GM19239 (cell line): ENCODE data around the gene MORC2.

Source experiments
- DNase-seq: peaks from one replicate; pipeline ENCODE4 v3.0.0; 2011; ENCODE audit warnings: low spot score; ENCODE audit not compliant: insufficient read length
- FAIRE-seq: peaks from 2 replicates; lab custom pipeline; 2011; peaks lifted over from hg19 to GRCh38; lab: Jason Lieb, UNC

MORC2 gene

DNA sequence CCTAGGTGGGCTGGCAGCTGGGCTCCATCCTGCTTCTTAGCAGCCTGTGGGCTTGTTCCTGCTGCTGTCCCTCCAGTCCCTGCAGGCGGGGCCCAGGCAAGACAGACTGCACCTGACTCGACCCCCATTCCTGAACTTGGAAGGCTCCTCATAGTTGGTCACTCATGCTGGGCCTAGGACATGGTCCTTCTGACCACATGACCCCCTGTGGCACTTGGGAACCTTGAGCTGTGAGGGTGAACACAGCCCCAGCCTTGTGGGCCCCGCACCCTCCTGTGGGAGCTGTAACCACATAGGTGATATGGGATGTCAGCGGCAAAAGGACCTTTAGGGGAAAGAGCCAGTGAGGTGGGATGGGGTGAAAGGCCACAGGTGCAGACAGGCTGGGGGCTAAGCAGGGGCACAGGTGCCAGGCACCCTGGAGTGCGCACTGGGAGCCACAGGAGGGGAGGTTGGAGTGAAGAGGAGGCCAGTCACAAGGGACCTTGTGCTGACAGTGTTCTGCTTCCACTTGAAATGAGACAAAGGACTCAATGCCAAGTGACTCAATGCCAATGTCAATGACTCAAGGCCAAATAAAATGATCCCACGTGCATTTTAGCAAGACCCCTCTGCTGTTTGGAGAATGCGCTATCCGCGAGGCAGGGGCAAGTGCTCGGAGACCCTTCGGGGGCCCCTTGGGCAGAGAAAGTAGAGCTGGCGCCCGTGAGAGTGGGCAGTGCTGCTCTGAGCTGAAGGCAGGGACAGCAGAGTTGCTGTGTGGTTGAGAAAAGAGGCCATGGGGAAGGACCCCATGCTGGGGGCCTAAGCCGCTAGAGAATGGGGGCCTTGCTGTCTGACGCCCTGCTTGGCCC, 90.7 kb downstream of the MORC2 start:
- DNase-seq (no peak), FAIRE-seq (no peak)

DNA sequence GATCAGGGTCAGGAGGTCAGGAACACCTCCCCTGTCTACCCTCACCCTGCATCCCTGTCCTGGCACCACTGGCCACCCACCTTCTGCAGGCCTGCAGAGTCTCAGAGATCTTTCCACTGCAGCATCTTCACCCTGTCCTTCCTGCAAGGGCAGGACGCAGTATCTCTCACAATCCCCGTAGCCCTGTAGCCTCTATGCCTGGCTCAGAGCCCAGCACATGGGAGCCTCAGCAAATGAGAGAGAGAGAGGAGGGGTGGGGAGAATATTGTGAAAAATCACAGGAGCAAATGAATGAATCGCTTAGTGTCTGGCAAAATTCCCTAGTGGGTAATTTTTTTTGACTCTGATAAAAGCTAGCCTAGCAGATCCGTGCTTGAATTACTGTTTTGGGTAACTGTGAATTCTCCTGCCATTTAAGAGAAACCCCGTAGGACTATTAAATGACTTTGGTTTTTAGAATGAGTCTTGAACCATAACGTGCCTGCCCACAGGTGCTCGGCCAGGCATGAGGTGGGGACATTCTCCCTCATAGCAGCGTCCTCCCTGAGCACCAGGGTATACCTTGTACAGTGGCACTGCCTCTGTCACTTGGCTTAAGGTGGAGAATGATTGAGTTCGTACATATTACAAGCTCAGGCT, 91.5 kb downstream of the MORC2 start:
- no peak for FAIRE-seq

GRCh38 chr22:30876221-30876751, 92.3 kb downstream of the MORC2 start:
- no peak for DNase-seq
- FAIRE-seq: no peak

More for the DNA sequence above, 91.5 kb downstream of the MORC2 start:
- no peak for DNase-seq

DNA sequence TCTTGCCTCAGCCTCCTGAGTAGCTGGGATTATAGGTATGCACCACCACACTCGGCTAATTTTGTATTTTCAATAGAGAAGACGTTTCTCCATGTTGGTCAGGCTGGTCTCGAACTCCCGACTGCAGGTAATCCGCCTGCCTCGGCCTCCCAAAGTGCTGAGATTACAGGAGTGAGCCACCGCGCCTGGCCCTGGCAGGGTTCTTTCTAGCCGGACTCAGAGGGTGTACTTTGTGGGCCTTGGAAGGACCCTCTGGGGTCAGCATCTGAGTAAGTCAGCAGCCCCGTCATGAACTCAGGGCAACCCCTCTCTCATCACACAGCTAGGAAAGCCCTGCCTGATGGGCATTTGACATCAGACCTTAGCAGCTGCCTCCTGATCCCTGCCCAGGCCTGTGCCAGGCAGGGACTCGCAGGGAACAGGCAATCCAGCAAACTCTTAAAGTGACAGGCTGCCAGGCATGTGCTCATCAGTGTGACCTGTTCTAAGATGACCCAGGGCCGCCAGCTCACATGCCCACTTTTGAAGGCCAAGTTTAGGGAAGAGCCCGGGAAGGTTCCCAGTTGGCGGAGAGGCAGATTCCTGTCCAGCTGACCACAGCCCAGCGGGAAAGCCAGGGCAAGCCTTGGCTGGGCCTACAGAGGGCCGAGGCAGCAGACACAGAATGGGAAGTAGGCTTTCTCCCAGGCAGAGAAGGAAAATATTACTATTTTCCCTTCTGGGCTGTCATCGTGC, 92.9 kb downstream of the MORC2 start:
- DNase-seq (no peak), FAIRE-seq (no peak)
